GM12874 (cell line): ENCODE measurements around the gene IGF2BP3.

ENCODE experiments used
- CTCF ChIP-seq: IDR thresholded peaks from 2 replicates; pipeline ENCODE4 v1.5.1; 2011; ENCODE audit warnings: low read depth, mild to moderate bottlenecking, control low read depth, low read length, moderate library complexity; ENCODE audit not compliant: insufficient read depth

IGF2BP3 gene

GRCh38 chr7:23474094-23474828 lies 4.0 kb upstream of the IGF2BP3 start:
- no peak for TF ChIP-seq CTCF

- no peak for TF ChIP-seq CTCF
Observed at GRCh38 chr7:23473844-23474093, 3.5 kb upstream of the IGF2BP3 start.

- TF ChIP-seq CTCF: no peak
Observed at GRCh38 chr7:23472956-23473843, 2.9 kb upstream of the IGF2BP3 start.

- no peak for TF ChIP-seq CTCF
Observed at GRCh38 chr7:23472556-23472955, 2.3 kb upstream of the IGF2BP3 start.

GRCh38 chr7:23472046-23472445 lies 1.8 kb upstream of the IGF2BP3 start:
- no peak for TF ChIP-seq CTCF

- no peak for TF ChIP-seq CTCF
Observed at GRCh38 chr7:23471106-23471859, 992 bp upstream of the IGF2BP3 start.

GRCh38 chr7:23469961-23470250 lies 385 bp downstream of the IGF2BP3 start:
- no peak for TF ChIP-seq CTCF
